Osteoblast (primary cell): Measurements from ENCODE around the gene KDM4F. TPM values are rescaled to one million over a fixed set of nuclear protein-coding genes. Genes with fewer than 3 reads are reported as not detected.

Source experiments
- DNase-seq: peaks from one replicate; pipeline ENCODE4 v3.0.0; 2011; ENCODE audit warnings: low spot score, mixed read lengths; ENCODE audit not compliant: insufficient read length; ENCODE audit errors: missing footprints
- H2AFZ ChIP-seq: 2 replicates; pipeline ENCODE4 v1.6.0; 2011; ENCODE audit warnings: mild to moderate bottlenecking, low read length
- H3K27ac ChIP-seq: 2 replicates; pipeline ENCODE4 v1.5.1; 2011; ENCODE audit warnings: mild to moderate bottlenecking, low read depth, low read length, moderate library complexity
- H3K27me3 ChIP-seq: 2 replicates; pipeline ENCODE4 v1.6.0; 2012; ENCODE audit warnings: mild to moderate bottlenecking, control low read depth, inconsistent platforms, low read length, moderate library complexity; ENCODE audit not compliant: insufficient read depth
- H3K36me3 ChIP-seq: 2 replicates; pipeline ENCODE4 v1.5.1; 2011; ENCODE audit warnings: mild to moderate bottlenecking, low read length, control low read depth, moderate library complexity; ENCODE audit not compliant: insufficient read depth
- H3K4me1 ChIP-seq: 2 replicates; pipeline ENCODE4 v1.5.1; 2011; ENCODE audit warnings: mild to moderate bottlenecking, low read length, control low read depth, moderate library complexity; ENCODE audit not compliant: insufficient read depth
- H3K4me2 ChIP-seq: 2 replicates; pipeline ENCODE4 v1.6.0; 2011; ENCODE audit warnings: mild to moderate bottlenecking, low read length; ENCODE audit not compliant: insufficient read depth
- H3K4me3 ChIP-seq: fragments of 200-600 bp; sonication (generic); 3 replicates; pipeline ENCODE4 v1.5.1; 2012; ENCODE audit warnings: mild to moderate bottlenecking, low read length, inconsistent platforms; ENCODE audit not compliant: insufficient read depth
- H3K79me2 ChIP-seq: 2 replicates; pipeline ENCODE4 v1.6.0; 2012; ENCODE audit warnings: mild to moderate bottlenecking, low read length, control low read depth, inconsistent platforms; ENCODE audit not compliant: insufficient read depth
- H3K9me3 ChIP-seq: 2 replicates; pipeline ENCODE4 v1.5.1; 2011; ENCODE audit warnings: low read depth, low read length, control low read depth
- H4K20me1 ChIP-seq: 2 replicates; pipeline ENCODE4 v1.6.0; 2012; ENCODE audit warnings: mild to moderate bottlenecking, low read length, control low read depth; ENCODE audit not compliant: insufficient read depth
- total RNA-seq: library from RNA; depleted of rRNA; stranded (reverse); fragments of >200 nt; gene quantifications from 2 replicates; pipeline ENCODE4 v1.2.3, GENCODE V29; 2012
- TF ChIP-seq, protein P1 (sequence below): IDR thresholded peaks from 2 replicates; pipeline ENCODE4 v1.5.1; 2011; ENCODE audit warnings: mild to moderate bottlenecking, low read depth, low read length, moderate library complexity; ENCODE audit errors: extremely low read depth

Gene KDM4F
- total RNA-seq, 1 donor, result not detected

DNA sequence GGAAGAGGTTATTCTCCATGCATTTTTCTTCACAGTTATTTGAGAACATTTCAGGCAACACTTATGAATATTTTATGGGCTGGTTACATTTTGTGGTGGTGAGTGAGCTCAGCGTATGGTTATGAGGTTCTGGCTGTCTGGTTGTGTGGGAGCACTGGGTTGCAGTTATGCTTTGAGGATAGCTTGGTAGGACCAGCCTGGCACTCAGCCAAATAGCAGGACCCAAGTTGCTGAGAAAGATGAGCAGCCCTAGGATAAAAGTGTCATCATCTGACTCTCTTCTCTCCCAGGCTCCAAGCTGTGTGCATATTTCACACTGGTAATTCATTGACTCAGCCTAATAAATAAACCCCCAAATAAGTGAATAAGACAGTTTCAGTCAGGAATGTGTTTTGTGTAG, 9.4 kb downstream of the KDM4F start:
- no peaks in the 10 kb centered on the region for H3K79me2 ChIP-seq
- H3K27me3 ChIP-seq, result peaks cover 40% of the 10 kb centered on the region
- H3K36me3 ChIP-seq, result no peaks in the 10 kb centered on the region
- no peak overlapping the region for H3K4me2 ChIP-seq
- H3K4me1 ChIP-seq, result no peaks in the 10 kb centered on the region
- no peak overlapping the region for H3K27ac ChIP-seq
- H3K9me3 ChIP-seq, result no peaks in the 10 kb centered on the region
- TF ChIP-seq, protein P1, sequence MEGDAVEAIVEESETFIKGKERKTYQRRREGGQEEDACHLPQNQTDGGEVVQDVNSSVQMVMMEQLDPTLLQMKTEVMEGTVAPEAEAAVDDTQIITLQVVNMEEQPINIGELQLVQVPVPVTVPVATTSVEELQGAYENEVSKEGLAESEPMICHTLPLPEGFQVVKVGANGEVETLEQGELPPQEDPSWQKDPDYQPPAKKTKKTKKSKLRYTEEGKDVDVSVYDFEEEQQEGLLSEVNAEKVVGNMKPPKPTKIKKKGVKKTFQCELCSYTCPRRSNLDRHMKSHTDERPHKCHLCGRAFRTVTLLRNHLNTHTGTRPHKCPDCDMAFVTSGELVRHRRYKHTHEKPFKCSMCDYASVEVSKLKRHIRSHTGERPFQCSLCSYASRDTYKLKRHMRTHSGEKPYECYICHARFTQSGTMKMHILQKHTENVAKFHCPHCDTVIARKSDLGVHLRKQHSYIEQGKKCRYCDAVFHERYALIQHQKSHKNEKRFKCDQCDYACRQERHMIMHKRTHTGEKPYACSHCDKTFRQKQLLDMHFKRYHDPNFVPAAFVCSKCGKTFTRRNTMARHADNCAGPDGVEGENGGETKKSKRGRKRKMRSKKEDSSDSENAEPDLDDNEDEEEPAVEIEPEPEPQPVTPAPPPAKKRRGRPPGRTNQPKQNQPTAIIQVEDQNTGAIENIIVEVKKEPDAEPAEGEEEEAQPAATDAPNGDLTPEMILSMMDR, result no peak
- no peak overlapping the region for H3K4me3 ChIP-seq
- DNase-seq, result no peak
- H2AFZ ChIP-seq, result no peak overlapping the region
- H4K20me1 ChIP-seq, result no peaks in the 10 kb centered on the region

GRCh38 chr11:95059046-95059445, 9.8 kb downstream of the KDM4F start:
- H3K27ac ChIP-seq, result no peak overlapping the region
- no peaks in the 10 kb centered on the region for H4K20me1 ChIP-seq
- H3K4me2 ChIP-seq, result no peak overlapping the region
- TF ChIP-seq, protein P1, result no peak
- DNase-seq, result no peak
- H3K36me3 ChIP-seq, result no peaks in the 10 kb centered on the region
- no peak overlapping the region for H3K4me3 ChIP-seq
- H3K9me3 ChIP-seq, result no peaks in the 10 kb centered on the region
- H3K4me1 ChIP-seq, result no peaks in the 10 kb centered on the region
- H3K79me2 ChIP-seq, result no peaks in the 10 kb centered on the region
- H2AFZ ChIP-seq, result no peak overlapping the region
- peaks cover 36% of the 10 kb centered on the region for H3K27me3 ChIP-seq

- no peak for DNase-seq
- no peak overlapping the region for H3K27ac ChIP-seq
- no peak overlapping the region for H3K4me3 ChIP-seq
- peaks cover 20% of the 10 kb centered on the region for H3K27me3 ChIP-seq
- no peaks in the 10 kb centered on the region for H3K9me3 ChIP-seq
- no peaks in the 10 kb centered on the region for H4K20me1 ChIP-seq
- H3K4me1 ChIP-seq, result peaks cover 14% of the 10 kb centered on the region
- H3K79me2 ChIP-seq, result peaks cover 23% of the 10 kb centered on the region
- no peak overlapping the region for H3K4me2 ChIP-seq
- no peak overlapping the region for H2AFZ ChIP-seq
- TF ChIP-seq, protein P1, result no peak
- no peaks in the 10 kb centered on the region for H3K36me3 ChIP-seq
Observed at GRCh38 chr11:95065336-95065735, 16.1 kb downstream of the KDM4F start.

- Histone ChIP-seq H2AFZ (peak within 1 kb of the TSS; percentile 94), H3K36me3 (no peaks in the 10 kb centered on the region), H3K4me2 (peak within 1 kb of the TSS; percentile 85), H3K27me3 (peaks cover 6% of the 10 kb centered on the region), H4K20me1 (no peaks in the 10 kb centered on the region), H3K79me2 (peaks cover 25% of the 10 kb centered on the region), H3K4me1 (peaks cover 14% of the 10 kb centered on the region), H3K27ac (peak within 1 kb of the TSS; percentile 76), H3K4me3 (peak within 1 kb of the TSS; percentile 88), H3K9me3 (no peaks in the 10 kb centered on the region)
- TF ChIP-seq, protein P1, result no peak
- no peak for DNase-seq
Observed at GRCh38 chr11:95066716-95067038, 17.5 kb downstream of the KDM4F start, which contains the start of gene SRSF8. Gene SRSF8 (plus strand): TSS chr11:95066919. CDS start chr11:95067227, 308 bp downstream.
